Psoas muscle (tissue), 8 donors: Measurements from ENCODE around the gene THAP4. TPM values are rescaled to one million over a fixed set of nuclear protein-coding genes. Genes with fewer than 3 reads are reported as not detected.
"Not testable (repeated sequence)": the region's sequence is repeated elsewhere in the genome, so short reads cannot be mapped to it uniquely, and the experiment has no call there.

Experiments
- ATAC-seq, 4 donors: fragments of 200-7000 bp; cut with Tn5 transposase; one replicate each; pipeline ENCODE4 v1.9.1; 2020; ENCODE audit warnings: moderate library complexity in 3 of 4, mild to moderate bottlenecking in 2 of 4
- DNase-seq, 2 donors: peaks; one replicate each; pipeline ENCODE4 v3.0.0-alpha.2; 2020
- H3K27ac ChIP-seq: fragments of 200-600 bp; one replicate; pipeline ENCODE4 v1.8.0; 2022
- H3K27me3 ChIP-seq, 3 donors: fragments of 200-600 bp in 1 of 3; one replicate each; pipeline versions ENCODE4 v1.6.1 to v1.8.0; 2013 to 2022; ENCODE audit warnings: low read length in 2 of 3, mild to moderate bottlenecking in 2 of 3, moderate library complexity in 1 of 3; ENCODE audit not compliant: insufficient read depth in 3 of 3
- H3K36me3 ChIP-seq, 2 donors: fragments of 200-600 bp in 1 of 2; one replicate each; pipeline versions ENCODE4 v1.6.1 to v1.8.0; 2013 to 2022; ENCODE audit warnings: low read depth in 1 of 2, mild to moderate bottlenecking in 1 of 2, moderate library complexity in 1 of 2; ENCODE audit not compliant: insufficient read depth in 1 of 2
- H3K4me1 ChIP-seq: fragments of 200-600 bp; one replicate; pipeline ENCODE4 v1.8.0; 2022
- H3K4me3 ChIP-seq: fragments of 200-600 bp; one replicate; pipeline ENCODE4 v1.8.0; 2022; ENCODE audit warnings: mild to moderate bottlenecking
- H3K9me3 ChIP-seq: fragments of 200-600 bp; one replicate; pipeline ENCODE4 v1.8.0; 2022
- CTCF ChIP-seq: fragments of 200-600 bp; IDR thresholded peaks from one replicate; pipeline ENCODE4 v1.8.0; 2022; ENCODE audit warnings: antibody characterized with exemption
- WGBS, 3 donors: extraction: QIAGEN DNeasy Blood & Tissue Kit; methylation state at CpG; one replicate each; pipeline versions ENCODE4 v1.1.6 to v1.1.7; 2013; 5-methylcytosine and 5-hydroxymethylcytosine counted together
- intact Hi-C, 2 donors: fragments of 100-400 bp; cut with DNase I; formaldehyde crosslinking; loops; one replicate each; pipeline versions ENCODE4 v1.11.0 to v1.14.2; 2022
- polyA plus RNA-seq, 3 donors: library from polyadenylated mRNA; stranded (reverse); fragments of 200-250 nt; gene quantifications; one replicate each; pipeline ENCODE4 v1.2.3, GENCODE V29; 2013
- total RNA-seq, 4 donors: library from RNA; stranded (reverse); fragmentation: NEBNext Ultra II Directional in 2 of 4; extraction: Animal tissue kit (Norgen Biotek cat#: 25700) in 2 of 4; gene quantifications; one replicate each; pipeline versions ENCODE4 v1.2.1 to v1.2.4, GENCODE V29; 2021 to 2023
- donor health status: healthy with polysubstance abuse.
- donor health status: DM: no; HTN: no; CAD: no; lungs with moderate emphysema.
- donor health status: Bipolar disorder and iron deficiency.
- donor health status: healthy.
- donor health status: DM: yes; HTN: yes; CAD: no.
- donor health status: DM: no; HTN: no; CAD: no.
- donor health status: DM: no; HTN: no; CAD: no.
- donor health status: DM: yes; HTN: yes; CAD: no.

Gene THAP4
- total and polyA plus RNA-seq, 7 donors, result 64.9 to 133 (median 89.6) TPM

- 88 to 96% (median 93%) methylated on average over 4 of the region's 4 CpGs for WGBS, 3 donors
- TF ChIP-seq CTCF, result no peak
- Histone ChIP-seq H3K36me3 (peaks cover 0 to 3% of the 10 kb centered on the region in 2 donors), H3K27me3 (no peaks in the 10 kb centered on the region), H3K9me3 (no peaks in the 10 kb centered on the region), H3K27ac (no peak overlapping the region), H3K4me3 (no peak overlapping the region), H3K4me1 (no peaks in the 10 kb centered on the region)
- ATAC-seq (no peak), DNase-seq (peak in 1 of 2 donors; percentile 17)
- intact Hi-C loops, result no loop called here
These were observed 68.2 kb downstream of the THAP4 start for GRCh38 chr2:241568726-241569125.

DNA sequence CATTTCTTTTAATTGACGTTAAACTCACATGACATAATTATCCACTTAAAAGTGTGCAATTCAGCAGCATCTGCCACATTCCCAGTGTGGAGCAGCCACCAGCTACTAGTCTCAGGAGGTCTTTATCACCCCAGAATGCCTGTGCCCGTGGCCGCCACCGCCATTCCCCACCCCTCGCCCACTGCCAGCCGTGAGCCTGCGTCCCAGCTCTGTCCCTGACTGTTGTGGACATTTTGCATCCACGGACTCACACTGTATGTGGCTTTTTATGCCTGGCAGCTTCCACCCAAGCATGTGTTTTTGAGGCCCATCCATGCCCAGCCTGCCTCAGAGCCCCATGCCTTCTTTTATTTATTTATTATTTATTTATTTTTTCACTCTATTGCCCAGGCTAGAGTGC is 69.2 kb downstream of the THAP4 start:
- WGBS, 3 donors, result 89 to 98% (median 95%) methylated on average over 8 of the region's 8 CpGs
- DNase-seq (peak in 1 of 2 donors; percentile 23), ATAC-seq (no peak)
- TF ChIP-seq CTCF, result no peak
- no peak overlapping the region for H3K4me3 ChIP-seq
- no peaks in the 10 kb centered on the region for H3K36me3 ChIP-seq
- no peak overlapping the region for H3K27ac ChIP-seq
- no peaks in the 10 kb centered on the region for H3K27me3 ChIP-seq
- H3K4me1 ChIP-seq, result no peaks in the 10 kb centered on the region
- intact Hi-C loops, result no loop called here
- H3K9me3 ChIP-seq, result no peaks in the 10 kb centered on the region

DNA sequence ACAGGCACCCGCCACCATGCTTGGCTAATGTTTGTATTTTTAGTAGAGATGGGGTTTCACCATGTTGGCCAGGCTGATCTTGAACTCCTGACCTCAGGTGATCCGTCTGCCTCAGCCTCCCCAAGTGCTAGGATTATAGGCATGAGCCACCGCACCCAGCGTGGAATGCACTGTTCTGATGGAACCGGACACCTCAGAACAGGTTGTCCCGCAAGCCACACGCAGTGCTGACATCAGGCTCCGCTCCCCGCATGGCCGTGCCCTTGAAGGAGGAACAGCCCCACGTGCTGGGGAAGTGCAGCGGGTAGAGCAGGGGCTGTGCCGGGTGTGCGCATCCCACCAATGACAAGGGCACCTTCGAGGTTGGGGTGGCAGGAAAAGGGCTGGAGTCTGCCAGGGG is 69.7 kb downstream of the THAP4 start:
- H3K4me1 ChIP-seq, H3K9me3 ChIP-seq, intact Hi-C loops, H3K4me3 ChIP-seq, H3K27me3 ChIP-seq, H3K27ac ChIP-seq, H3K36me3 ChIP-seq: not testable (repeated sequence)
- ATAC-seq, result peak in 1 of 4 donors; percentile 30
- DNase-seq, result peak in 1 of 2 donors; percentile 49
- 73 to 93% (median 83%) methylated on average over 14 to 15 of the region's 15 CpGs for WGBS, 3 donors

DNA sequence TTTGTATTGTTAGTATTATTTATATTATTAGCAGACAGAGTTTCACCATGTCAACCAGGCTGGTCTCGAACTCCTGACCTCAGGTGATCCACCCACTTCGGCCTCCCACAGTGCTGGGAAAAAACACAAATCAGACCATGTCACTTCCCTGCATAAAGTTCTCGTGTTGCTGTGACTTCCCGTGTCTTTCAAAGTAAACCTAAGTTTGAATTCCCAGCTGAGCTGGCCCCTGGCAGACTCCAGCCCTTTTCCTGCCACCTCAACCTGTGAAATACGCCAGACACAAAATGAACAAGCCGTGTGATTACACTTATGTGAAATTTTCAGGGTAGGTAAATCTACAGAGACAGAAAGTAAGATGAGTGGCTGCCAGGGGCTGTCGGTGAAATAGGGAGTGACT is 70.5 kb downstream of the THAP4 start:
- Histone ChIP-seq H3K4me3 (no peak overlapping the region), H3K4me1 (no peaks in the 10 kb centered on the region), H3K9me3 (no peaks in the 10 kb centered on the region), H3K36me3 (no peaks in the 10 kb centered on the region), H3K27ac (no peak overlapping the region), H3K27me3 (no peaks in the 10 kb centered on the region)
- no peak for TF ChIP-seq CTCF
- no peak for ATAC-seq
- 65 to 78% (median 72%) methylated on average over 7 of the region's 7 CpGs for WGBS, 3 donors
- intact Hi-C loops, result no loop called here
- peak in 1 of 2 donors; percentile 6 for DNase-seq

DNA sequence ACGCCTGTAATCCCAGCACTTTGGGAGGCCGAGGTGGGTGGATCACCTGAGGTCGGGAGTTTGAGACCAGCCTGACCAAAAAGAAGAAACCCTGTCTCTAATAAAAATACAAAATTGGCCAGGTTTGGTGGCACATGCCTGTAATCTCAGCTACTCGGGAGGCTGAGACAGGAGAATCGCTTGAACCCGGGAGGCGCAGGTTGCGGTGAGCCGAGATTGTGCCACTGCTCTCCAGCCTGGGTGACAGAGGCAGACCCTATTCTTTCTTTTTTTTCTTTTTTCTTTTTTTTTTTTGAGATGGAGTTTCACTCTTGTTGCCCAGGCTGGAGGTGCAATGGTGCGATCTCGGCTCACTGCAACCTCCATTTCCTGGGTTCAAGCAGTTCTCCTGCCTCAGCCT is 70.9 kb downstream of the THAP4 start:
- H3K4me1 ChIP-seq, H3K27me3 ChIP-seq, H3K36me3 ChIP-seq, H3K4me3 ChIP-seq, H3K9me3 ChIP-seq, ATAC-seq, H3K27ac ChIP-seq, intact Hi-C loops: not testable (repeated sequence)
- peak in 1 of 2 donors; percentile 12 for DNase-seq
- WGBS, 3 donors, result 91 to 95% (median 94%) methylated on average over 11 of the region's 11 CpGs

GRCh38 chr2:241565411-241565810 is 71.5 kb downstream of the THAP4 start:
- intact Hi-C loops, result no loop called here
- no peaks in the 10 kb centered on the region for H3K36me3 ChIP-seq
- peaks cover 0 to 3% (median 0%) of the 10 kb centered on the region in 3 donors for H3K27me3 ChIP-seq
- DNase-seq (no peak), ATAC-seq (no peak)
- TF ChIP-seq CTCF, result no peak
- no peaks in the 10 kb centered on the region for H3K9me3 ChIP-seq
- no peaks in the 10 kb centered on the region for H3K4me1 ChIP-seq
- 71 to 77% (median 76%) methylated on average over 10 of the region's 10 CpGs for WGBS, 3 donors
- H3K27ac ChIP-seq, result no peak overlapping the region
- H3K4me3 ChIP-seq, result no peak overlapping the region
